PC-9 (cell line): ENCODE results near the gene ERAS.

Experiments used
- CTCF ChIP-seq: fragments of 200-600 bp; sonication (generic); conservative IDR thresholded peaks from 2 replicates; pipeline ENCODE4 v1.6.1; 2017; ENCODE audit warnings: mixed run types, antibody characterized with exemption, mild to moderate bottlenecking, moderate library complexity
- EZH2 ChIP-seq: fragments of 200-600 bp; sonication (generic); IDR thresholded peaks from 2 replicates; pipeline ENCODE4 v1.8.0; 2017; ENCODE audit warnings: antibody characterized with exemption, low read depth

DNA sequence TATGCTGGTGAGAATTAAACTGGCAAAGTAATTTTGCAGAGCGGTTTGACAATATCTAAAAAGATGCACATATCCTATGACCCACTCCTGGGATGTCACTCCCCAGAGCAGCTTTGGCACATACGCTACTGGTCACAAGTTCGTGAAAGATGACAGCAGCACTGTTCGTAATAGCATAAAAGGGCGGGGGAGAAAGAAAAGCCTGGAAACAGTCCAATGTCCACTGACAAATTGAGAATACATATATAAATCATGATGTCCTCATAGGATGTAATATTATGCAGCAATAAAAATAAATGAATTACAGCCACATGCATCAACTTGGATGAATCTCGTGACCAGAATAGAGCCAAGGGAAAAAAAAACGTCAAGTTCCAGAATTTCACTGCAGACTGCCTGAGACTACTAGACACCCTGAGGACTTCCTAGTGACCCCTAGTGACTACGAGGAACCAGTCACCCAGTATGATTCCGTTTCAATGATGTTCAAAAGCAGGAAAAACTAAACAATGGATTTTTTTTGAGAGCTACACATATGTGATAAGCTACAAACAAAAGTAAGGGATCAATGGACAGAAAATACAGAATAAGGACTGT, 7.3 kb downstream of the ERAS start:
- TF ChIP-seq CTCF (no peak; the same call in 1 of the 2 replicates), EZH2 (no peak)
